B cell (primary cell): Measurements from ENCODE around the gene ALKAL2.

Experiments used
- EZH2 ChIP-seq: IDR thresholded peaks from 2 replicates; pipeline ENCODE4 v1.6.1; 2012; ENCODE audit warnings: borderline replicate concordance, low read depth, mild to moderate bottlenecking, moderate library complexity, low read length; ENCODE audit not compliant: insufficient read depth, poor library complexity, severe bottlenecking
- TF ChIP-seq, protein P1 (sequence below): fragments of 200-600 bp; IDR thresholded peaks from one replicate; pipeline ENCODE4 v1.8.0; 2022; ENCODE audit warnings: antibody characterized with exemption, mild to moderate bottlenecking

GRCh38 chr2:284896-285492, 2.9 kb downstream of the ALKAL2 start:
- no peak for TF ChIP-seq EZH2
- TF ChIP-seq, protein P1, sequence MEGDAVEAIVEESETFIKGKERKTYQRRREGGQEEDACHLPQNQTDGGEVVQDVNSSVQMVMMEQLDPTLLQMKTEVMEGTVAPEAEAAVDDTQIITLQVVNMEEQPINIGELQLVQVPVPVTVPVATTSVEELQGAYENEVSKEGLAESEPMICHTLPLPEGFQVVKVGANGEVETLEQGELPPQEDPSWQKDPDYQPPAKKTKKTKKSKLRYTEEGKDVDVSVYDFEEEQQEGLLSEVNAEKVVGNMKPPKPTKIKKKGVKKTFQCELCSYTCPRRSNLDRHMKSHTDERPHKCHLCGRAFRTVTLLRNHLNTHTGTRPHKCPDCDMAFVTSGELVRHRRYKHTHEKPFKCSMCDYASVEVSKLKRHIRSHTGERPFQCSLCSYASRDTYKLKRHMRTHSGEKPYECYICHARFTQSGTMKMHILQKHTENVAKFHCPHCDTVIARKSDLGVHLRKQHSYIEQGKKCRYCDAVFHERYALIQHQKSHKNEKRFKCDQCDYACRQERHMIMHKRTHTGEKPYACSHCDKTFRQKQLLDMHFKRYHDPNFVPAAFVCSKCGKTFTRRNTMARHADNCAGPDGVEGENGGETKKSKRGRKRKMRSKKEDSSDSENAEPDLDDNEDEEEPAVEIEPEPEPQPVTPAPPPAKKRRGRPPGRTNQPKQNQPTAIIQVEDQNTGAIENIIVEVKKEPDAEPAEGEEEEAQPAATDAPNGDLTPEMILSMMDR, result no peak
